ENCODE results near the gene NES.

- no peak for TF ChIP-seq CREB1 (IDR thresholded peaks at IDR 0.05; ENCODE audit: low read depth)
- TF ChIP-seq, protein P1, sequence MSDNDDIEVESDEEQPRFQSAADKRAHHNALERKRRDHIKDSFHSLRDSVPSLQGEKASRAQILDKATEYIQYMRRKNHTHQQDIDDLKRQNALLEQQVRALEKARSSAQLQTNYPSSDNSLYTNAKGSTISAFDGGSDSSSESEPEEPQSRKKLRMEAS (IDR thresholded peaks at IDR 0.05), result no peak
- TF ChIP-seq, protein P2, sequence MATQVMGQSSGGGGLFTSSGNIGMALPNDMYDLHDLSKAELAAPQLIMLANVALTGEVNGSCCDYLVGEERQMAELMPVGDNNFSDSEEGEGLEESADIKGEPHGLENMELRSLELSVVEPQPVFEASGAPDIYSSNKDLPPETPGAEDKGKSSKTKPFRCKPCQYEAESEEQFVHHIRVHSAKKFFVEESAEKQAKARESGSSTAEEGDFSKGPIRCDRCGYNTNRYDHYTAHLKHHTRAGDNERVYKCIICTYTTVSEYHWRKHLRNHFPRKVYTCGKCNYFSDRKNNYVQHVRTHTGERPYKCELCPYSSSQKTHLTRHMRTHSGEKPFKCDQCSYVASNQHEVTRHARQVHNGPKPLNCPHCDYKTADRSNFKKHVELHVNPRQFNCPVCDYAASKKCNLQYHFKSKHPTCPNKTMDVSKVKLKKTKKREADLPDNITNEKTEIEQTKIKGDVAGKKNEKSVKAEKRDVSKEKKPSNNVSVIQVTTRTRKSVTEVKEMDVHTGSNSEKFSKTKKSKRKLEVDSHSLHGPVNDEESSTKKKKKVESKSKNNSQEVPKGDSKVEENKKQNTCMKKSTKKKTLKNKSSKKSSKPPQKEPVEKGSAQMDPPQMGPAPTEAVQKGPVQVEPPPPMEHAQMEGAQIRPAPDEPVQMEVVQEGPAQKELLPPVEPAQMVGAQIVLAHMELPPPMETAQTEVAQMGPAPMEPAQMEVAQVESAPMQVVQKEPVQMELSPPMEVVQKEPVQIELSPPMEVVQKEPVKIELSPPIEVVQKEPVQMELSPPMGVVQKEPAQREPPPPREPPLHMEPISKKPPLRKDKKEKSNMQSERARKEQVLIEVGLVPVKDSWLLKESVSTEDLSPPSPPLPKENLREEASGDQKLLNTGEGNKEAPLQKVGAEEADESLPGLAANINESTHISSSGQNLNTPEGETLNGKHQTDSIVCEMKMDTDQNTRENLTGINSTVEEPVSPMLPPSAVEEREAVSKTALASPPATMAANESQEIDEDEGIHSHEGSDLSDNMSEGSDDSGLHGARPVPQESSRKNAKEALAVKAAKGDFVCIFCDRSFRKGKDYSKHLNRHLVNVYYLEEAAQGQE (IDR thresholded peaks at IDR 0.05; ENCODE audit: low read depth), result no peak
Observed at GRCh38 chr1:156645056-156645455, 32.2 kb downstream of the NES start.

Measured in Ishikawa (cell line).